Measurements from ENCODE around the gene NOSIP.

NOSIP gene

GRCh38 chr19:49518033-49518432 lies 62.3 kb downstream of the NOSIP start:
- H3K27ac ChIP-seq = no peak overlapping the region
- DNase-seq (ENCODE audit: low read depth, low spot score) = no peak

GRCh38 chr19:49515767-49516166 lies 64.6 kb downstream of the NOSIP start:
- H3K27ac ChIP-seq = no peak overlapping the region
- no peak for DNase-seq (ENCODE audit: low read depth, low spot score)

DNA sequence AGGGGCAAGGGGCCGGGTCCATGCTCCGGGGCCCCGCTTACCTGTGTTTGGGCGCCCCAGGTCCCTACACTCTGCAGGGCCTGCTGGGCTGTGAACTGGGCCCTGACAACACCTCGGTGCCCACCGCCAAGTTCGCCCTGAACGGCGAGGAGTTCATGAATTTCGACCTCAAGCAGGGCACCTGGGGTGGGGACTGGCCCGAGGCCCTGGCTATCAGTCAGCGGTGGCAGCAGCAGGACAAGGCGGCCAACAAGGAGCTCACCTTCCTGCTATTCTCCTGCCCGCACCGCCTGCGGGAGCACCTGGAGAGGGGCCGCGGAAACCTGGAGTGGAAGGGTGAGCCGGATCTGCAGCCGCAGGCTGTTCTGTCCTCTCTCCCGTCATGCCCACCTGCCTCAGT lies 66.2 kb downstream of the NOSIP start:
- no peak for DNase-seq (ENCODE audit: low read depth, low spot score)
- no peak overlapping the region for H3K27ac ChIP-seq

DNA sequence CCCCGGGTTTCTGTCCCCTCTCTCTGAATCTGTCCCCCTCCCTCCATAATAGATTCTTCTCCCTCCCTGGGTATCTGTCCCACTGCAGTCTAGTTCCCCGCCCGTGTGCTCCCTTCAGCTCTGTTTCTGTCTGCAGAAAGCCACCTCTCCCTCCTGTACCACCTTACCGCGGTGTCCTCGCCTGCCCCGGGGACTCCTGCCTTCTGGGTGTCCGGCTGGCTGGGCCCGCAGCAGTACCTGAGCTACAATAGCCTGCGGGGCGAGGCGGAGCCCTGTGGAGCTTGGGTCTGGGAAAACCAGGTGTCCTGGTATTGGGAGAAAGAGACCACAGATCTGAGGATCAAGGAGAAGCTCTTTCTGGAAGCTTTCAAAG lies 66.6 kb downstream of the NOSIP start:
- DNase-seq (ENCODE audit: low read depth, low spot score) = no peak
- no peak overlapping the region for H3K27ac ChIP-seq

DNA sequence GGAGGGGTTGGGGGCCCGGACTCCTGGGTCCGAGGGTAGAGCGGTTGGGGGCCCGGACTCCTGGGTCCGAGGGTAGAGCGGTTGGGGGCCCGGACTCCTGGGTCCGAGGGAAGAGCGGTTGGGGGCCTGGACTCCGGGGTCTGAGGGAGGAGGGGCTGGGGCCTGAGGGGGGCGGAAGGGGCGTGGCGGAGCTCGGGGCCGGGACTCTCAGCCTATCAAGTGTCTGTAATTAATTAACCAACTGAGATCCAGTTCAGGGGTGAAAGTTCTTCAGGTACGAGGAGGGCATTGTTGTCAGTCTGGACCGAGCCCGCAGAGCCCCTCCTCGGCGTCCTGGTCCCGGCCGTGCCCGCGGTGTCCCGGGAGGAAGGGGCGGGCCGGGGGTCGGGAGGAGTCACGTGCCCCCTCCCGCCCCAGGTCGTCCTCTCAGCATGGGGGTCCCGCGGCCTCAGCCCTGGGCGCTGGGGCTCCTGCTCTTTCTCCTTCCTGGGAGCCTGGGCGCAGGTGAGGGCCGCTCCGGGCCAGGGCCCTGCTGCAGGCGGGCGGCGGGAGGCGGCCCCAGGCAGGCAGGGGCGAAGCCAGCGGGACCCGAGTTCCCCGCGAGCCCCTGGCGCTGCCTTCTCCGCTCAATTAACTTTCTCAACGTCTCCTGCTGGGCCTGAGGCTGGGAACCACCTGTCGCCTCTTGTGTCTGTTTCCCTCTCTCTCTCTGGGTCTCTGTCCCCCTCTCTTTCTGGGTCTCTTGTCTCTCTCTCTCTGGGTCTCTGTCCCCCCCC lies 67.2 kb downstream of the NOSIP start:
- no peak for DNase-seq (ENCODE audit: low read depth, low spot score)
- peak overlapping the region; percentile 59 for H3K27ac ChIP-seq

DNA sequence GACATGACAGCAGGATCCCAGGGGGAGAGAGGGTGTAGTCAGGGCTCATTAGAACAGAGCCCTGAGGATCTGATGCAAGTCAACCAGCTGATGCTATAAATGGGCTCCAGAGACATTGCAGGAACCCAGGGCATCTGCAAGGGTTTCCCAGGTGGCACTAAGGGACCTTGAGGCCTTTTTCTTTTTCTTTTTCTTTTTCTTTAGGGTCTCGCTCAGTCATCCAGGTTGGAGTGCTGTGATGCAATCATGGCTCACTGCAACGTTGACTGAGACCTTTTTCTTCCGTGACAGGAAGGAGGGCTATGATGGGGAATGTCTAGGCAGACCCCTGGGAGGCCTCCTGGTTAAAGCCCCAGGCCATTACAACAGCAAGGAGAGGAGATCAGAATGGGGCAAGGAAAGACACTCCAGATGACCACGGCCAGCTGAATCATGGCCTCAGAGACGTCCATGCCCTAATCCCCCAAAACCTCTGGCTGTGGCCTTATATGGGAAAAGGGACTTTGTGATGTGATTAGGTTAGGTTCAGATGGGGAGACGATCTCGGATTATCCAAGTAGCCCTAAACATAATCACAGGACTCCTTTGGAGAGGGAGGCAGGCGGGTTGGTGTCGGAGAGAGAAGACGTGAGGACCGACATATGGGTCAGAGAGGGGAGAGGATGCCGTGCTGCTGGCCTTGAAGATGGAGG lies 72.4 kb downstream of the NOSIP start:
- no peak overlapping the region for H3K27ac ChIP-seq
- no peak for DNase-seq (ENCODE audit: low read depth, low spot score)

- no peak overlapping the region for H3K27ac ChIP-seq
- no peak for DNase-seq (ENCODE audit: low read depth, low spot score)
Measured at GRCh38 chr19:49506575-49507105, 73.7 kb downstream of the NOSIP start.
